Adrenal gland (tissue), 12 donors: ENCODE data around the gene SOD1. TPM values are rescaled to one million over a fixed set of nuclear protein-coding genes. Genes with fewer than 3 reads are reported as not detected.
A peak's percentile ranks its signal among the peaks of the same experiment; 100 is the strongest.

ENCODE experiments used
- DNase-seq, 7 donors: peaks; one replicate each; pipeline ENCODE4 v3.0.0-alpha.2; 2019 to 2020
- H3K27ac ChIP-seq, 5 donors: fragments of 200-600 bp; sonication (generic) in 4 of 5; 1 replicate in 3 of 5; 2 replicates in 2 of 5; pipeline versions ENCODE4 v1.5.1 to v1.8.0; 2016 to 2020; ENCODE audit warnings: mild to moderate bottlenecking in 1 of 5
- H3K27me3 ChIP-seq: fragments of 200-600 bp; 2 replicates; pipeline ENCODE4 v1.8.0; 2021
- H3K36me3 ChIP-seq, 2 donors: fragments of 200-600 bp; replicated peaks in 1 of 2; 1 replicate in 1 of 2; 2 replicates in 1 of 2; pipeline versions ENCODE4 v1.5.1 to v1.8.0; 2018 to 2022
- H3K4me1 ChIP-seq, 2 donors: fragments of 200-600 bp; replicated peaks in 1 of 2; 1 replicate in 1 of 2; 2 replicates in 1 of 2; pipeline versions ENCODE4 v1.5.1 to v1.8.0; 2018 to 2021
- H3K4me3 ChIP-seq, 4 donors: fragments of 200-600 bp; sonication (generic) in 3 of 4; one replicate each; pipeline ENCODE4 v1.5.1; 2016 to 2018
- H3K9me3 ChIP-seq, 3 donors: fragments of 200-600 bp; sonication (generic) in 1 of 3; replicated peaks in 1 of 3; 1 replicate in 2 of 3; 2 replicates in 1 of 3; pipeline versions ENCODE4 v1.5.1 to v1.8.0; 2016 to 2021
- CTCF ChIP-seq, 6 experiments: fragments of 450-650 bp in 4 of 6; fragments of 200-600 bp in 2 of 6; sonication (generic) in 1 of 6; IDR thresholded peaks; 1 replicate in 5 of 6; 2 replicates in 1 of 6; pipeline versions ENCODE4 v1.5.1 to v1.8.0; 2016 to 2021; ENCODE audit warnings: antibody characterized with exemption in 6 of 6, mild to moderate bottlenecking in 2 of 6, moderate library complexity in 1 of 6
- POLR2A ChIP-seq, 2 donors: fragments of 450-650 bp; IDR thresholded peaks; one replicate each; pipeline ENCODE4 v1.6.1; 2017; ENCODE audit warnings: antibody characterized with exemption in 2 of 2, mild to moderate bottlenecking in 2 of 2, moderate library complexity in 1 of 2
- WGBS, 4 donors: extraction: QIAGEN DNeasy Blood & Tissue Kit in 2 of 4; methylation state at CpG; one replicate each; pipeline versions ENCODE4 v1.1.5 to v1.1.7; 2013 to 2017; 5-methylcytosine and 5-hydroxymethylcytosine counted together
- intact Hi-C, 2 donors: fragments of 100-400 bp; cut with DNase I; formaldehyde crosslinking; loops; one replicate each; pipeline versions ENCODE4 v1.14.1 to v1.15.0; 2022 to 2023
- polyA plus RNA-seq, 3 donors: library from polyadenylated mRNA; stranded (reverse); fragments of 200-250 nt in 2 of 3; fragments of 350-450 nt in 1 of 3; fragmentation: Illumina TruSeq in 1 of 3; extraction: RNeasy Lipid Tissue Mini Kit (QIAGEN cat#74804) in 1 of 3; gene quantifications; one replicate each; pipeline ENCODE4 v1.2.3, GENCODE V29; 2013 to 2014
- total RNA-seq, 9 donors: library from RNA; depleted of rRNA in 4 of 9; stranded (reverse); fragments of >200 nt in 4 of 9; fragments of 120-200 nt in 1 of 9; fragmentation: NEBNext Ultra II Directional in 1 of 9; extraction: Animal tissue kit (Norgen Biotek cat#: 25700) in 1 of 9; gene quantifications; one replicate each; pipeline versions ENCODE4 v1.1.0 to v1.2.4, GENCODE V29; 2013 to 2023
- donor health status: healthy with polysubstance abuse.
- donor health status: Bipolar disorder and iron deficiency.
- donor health status: DM: yes; HTN: yes; CAD: no.
- donor health status: DM: no; HTN: no; CAD: no.
- donor health status: DM: no; HTN: no; CAD: no.
- donor health status: DM: yes; HTN: yes; CAD: no.

Gene SOD1
- total and polyA plus RNA-seq, 12 donors: 361 to 1,287 (median 570) TPM

DNA sequence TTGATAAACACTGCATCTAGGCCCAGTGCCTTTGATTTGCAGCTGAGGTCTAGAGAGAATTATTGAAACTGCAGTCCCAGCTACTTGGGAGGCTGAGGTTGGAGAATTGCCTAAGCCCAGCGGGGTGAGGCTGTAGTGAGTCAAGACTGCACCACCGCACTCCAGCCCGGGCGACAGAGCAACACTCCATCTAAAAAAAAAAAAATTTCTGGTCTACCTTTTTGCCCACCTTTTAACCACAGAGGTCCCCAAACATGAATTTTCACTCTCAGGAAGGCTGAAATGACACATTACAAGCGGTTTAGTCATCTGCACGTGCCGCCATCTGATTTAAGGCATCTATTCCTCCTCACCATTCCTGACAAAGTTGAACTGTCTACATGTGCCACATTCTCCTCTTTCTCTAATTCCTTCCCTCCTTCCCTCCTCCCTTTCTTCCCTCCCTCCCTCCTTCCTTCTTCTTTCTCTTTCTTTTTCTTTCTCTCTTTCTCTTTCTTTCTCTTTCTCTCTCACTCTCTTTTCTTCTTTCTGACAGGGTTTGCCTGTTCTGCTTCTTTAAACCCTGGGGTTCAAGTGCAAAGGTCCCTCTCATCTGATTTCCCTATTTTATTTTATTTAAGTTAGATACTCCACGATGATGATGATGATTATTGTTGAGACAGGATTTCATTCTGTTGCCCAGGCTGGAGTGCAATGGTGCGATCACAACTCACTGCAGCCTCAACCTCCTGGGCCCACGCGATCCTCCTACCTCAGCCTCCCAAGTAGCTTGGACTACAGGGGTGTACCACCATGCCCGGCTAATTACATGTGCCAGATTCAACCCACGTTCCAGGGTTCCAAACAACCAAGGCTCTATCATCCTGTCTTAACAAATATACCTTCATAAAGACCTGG is 3.0 kb upstream of the SOD1 start:
- Histone ChIP-seq H3K36me3 (no peaks in the 10 kb centered on the region), H3K9me3 (no peaks in the 10 kb centered on the region), H3K4me3 (no peak overlapping the region), H3K4me1 (peaks cover 0 to 20% of the 10 kb centered on the region in 2 donors), H3K27me3 (no peaks in the 10 kb centered on the region), H3K27ac (peak overlapping the region in 1 of 5 donors; percentile 20)
- intact Hi-C loops: no loop called here
- TF ChIP-seq POLR2A (IDR thresholded peaks at IDR 0.05) (no peak), CTCF (IDR thresholded peaks at IDR 0.05) (no peak)
- no peak for DNase-seq
- WGBS, 4 donors: 88 to 95% (median 91%) methylated on average over 13 of the region's 13 CpGs

DNA sequence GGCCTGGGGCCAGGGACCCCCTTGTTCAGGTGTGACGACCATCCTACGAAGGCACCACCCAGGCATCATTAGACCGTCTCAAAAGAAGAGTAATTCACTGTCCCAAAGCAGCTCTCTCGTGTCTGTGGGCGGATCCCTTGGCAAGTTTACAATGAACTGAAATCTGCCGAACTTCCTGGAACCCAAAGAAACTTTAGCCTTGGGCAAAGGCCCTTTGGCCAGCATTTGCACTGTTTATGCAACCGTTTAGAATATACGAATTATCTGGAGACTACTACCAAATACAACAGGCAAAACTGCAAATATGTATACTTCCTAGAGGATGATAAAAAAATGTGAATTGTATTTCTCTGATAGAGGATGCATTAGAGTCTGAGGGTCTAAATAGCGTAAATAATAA is 1.4 kb upstream of the SOD1 start:
- 54 to 70% (median 63%) methylated on average over 9 of the region's 9 CpGs for WGBS, 4 donors
- intact Hi-C loops: no loop called here
- H3K4me1 ChIP-seq: peaks cover 3 to 36% of the 10 kb centered on the region in 2 donors

DNA sequence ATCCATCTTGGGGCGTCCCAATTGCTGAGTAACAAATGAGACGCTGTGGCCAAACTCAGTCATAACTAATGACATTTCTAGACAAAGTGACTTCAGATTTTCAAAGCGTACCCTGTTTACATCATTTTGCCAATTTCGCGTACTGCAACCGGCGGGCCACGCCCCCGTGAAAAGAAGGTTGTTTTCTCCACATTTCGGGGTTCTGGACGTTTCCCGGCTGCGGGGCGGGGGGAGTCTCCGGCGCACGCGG is 282 bp upstream of the SOD1 start:
- peak overlapping the region; percentile 43 to 97 (median 90) for H3K27ac ChIP-seq
- TF ChIP-seq CTCF (IDR thresholded peaks at IDR 0.05): no peak
- no peak for TF ChIP-seq POLR2A (IDR thresholded peaks at IDR 0.05)
- H3K9me3 ChIP-seq: no peaks in the 10 kb centered on the region
- H3K27me3 ChIP-seq: no peaks in the 10 kb centered on the region
- WGBS, 4 donors: 0 to 2% (median 1%) methylated on average over 18 of the region's 18 CpGs
- H3K4me1 ChIP-seq: peaks cover 3 to 47% of the 10 kb centered on the region in 2 donors
- intact Hi-C loops: no loop called here
- peak overlapping the region in 2 of 4 donors; percentile 75 to 78 for H3K4me3 ChIP-seq
- DNase-seq: no peak
- peaks cover 0 to 9% of the 10 kb centered on the region in 2 donors for H3K36me3 ChIP-seq

More for the DNA sequence above, 1.4 kb upstream of the SOD1 start:
- Histone ChIP-seq H3K27ac (peak overlapping the region in 3 of 5 donors; percentile 32 to 97 (median 43)), H3K27me3 (no peaks in the 10 kb centered on the region), H3K36me3 (peaks cover 0 to 3% of the 10 kb centered on the region in 2 donors), H3K4me3 (no peak overlapping the region), H3K9me3 (no peaks in the 10 kb centered on the region)
- TF ChIP-seq CTCF (IDR thresholded peaks at IDR 0.05) (no peak), POLR2A (IDR thresholded peaks at IDR 0.05) (no peak)
- peak in 6 of 7 donors; percentile 42 to 83 (median 68) for DNase-seq

DNA sequence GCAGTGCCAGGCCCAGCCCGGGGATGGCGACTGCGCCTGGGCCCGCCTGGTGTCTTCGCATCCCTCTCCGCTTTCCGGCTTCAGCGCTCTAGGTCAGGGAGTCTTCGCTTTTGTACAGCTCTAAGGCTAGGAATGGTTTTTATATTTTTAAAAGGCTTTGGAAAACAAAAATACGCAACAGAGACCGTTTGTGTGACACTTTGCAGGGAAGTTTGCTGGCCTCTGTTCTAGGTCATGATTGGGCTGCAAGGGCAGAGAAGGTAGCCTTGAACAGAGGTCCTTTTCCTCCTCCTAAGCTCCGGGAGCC is 719 bp downstream of the SOD1 start:
- H3K27me3 ChIP-seq: no peaks in the 10 kb centered on the region
- peaks cover 0 to 19% of the 10 kb centered on the region in 2 donors for H3K36me3 ChIP-seq
- peak overlapping the region; percentile 31 to 78 (median 54) for H3K4me3 ChIP-seq
- 0% methylated on average over 8 to 12 of the region's 12 CpGs for WGBS, 4 donors
- no peaks in the 10 kb centered on the region for H3K9me3 ChIP-seq
- H3K4me1 ChIP-seq: peaks cover 3 to 57% of the 10 kb centered on the region in 2 donors
- peak overlapping the region; percentile 71 to 97 (median 90) for H3K27ac ChIP-seq
- DNase-seq: peak in 1 of 7 donors; percentile 71
- no peak for TF ChIP-seq POLR2A (IDR thresholded peaks at IDR 0.05)
- no peak for TF ChIP-seq CTCF (IDR thresholded peaks at IDR 0.05)
- intact Hi-C loops: no loop called here
